Ishikawa (cell line): ENCODE measurements around the gene DAB2IP.

Experiments used
- CEBPB ChIP-seq: IDR thresholded peaks from 2 replicates; pipeline ENCODE4 v1.6.1; 2012
- CREB1 ChIP-seq: IDR thresholded peaks from 2 replicates; pipeline ENCODE4 v1.6.1; 2012; ENCODE audit warnings: low read depth
- EGR1 ChIP-seq: IDR thresholded peaks from 2 replicates; pipeline ENCODE4 v1.6.1; 2012
- EP300 ChIP-seq: IDR thresholded peaks from 2 replicates; pipeline ENCODE4 v1.6.1; 2012; ENCODE audit warnings: borderline replicate concordance
- FOXM1 ChIP-seq: IDR thresholded peaks from 2 replicates; pipeline ENCODE4 v1.6.1; 2012; ENCODE audit warnings: low read depth, borderline replicate concordance
- NFIC ChIP-seq: IDR thresholded peaks from 2 replicates; pipeline ENCODE4 v1.6.1; 2012
- RAD21 ChIP-seq: IDR thresholded peaks from 2 replicates; pipeline ENCODE4 v1.6.1; 2012; ENCODE audit warnings: low read depth
- REST ChIP-seq: IDR thresholded peaks from 2 replicates; pipeline ENCODE4 v1.6.1; 2012; ENCODE audit warnings: low read depth, mild to moderate bottlenecking
- TAF1 ChIP-seq: IDR thresholded peaks from 2 replicates; pipeline ENCODE4 v1.6.1; 2012; ENCODE audit warnings: low read depth, mild to moderate bottlenecking
- TCF12 ChIP-seq: IDR thresholded peaks from 2 replicates; pipeline ENCODE4 v1.6.1; 2012; ENCODE audit warnings: low read depth
- TEAD4 ChIP-seq: IDR thresholded peaks from 2 replicates; pipeline ENCODE4 v1.6.1; 2012
- USF1 ChIP-seq: IDR thresholded peaks from 2 replicates; pipeline ENCODE4 v1.6.1; 2012
- YY1 ChIP-seq: IDR thresholded peaks from 2 replicates; pipeline ENCODE4 v1.6.1; 2012; ENCODE audit warnings: low read depth
- ZBTB7A ChIP-seq: IDR thresholded peaks from 2 replicates; pipeline ENCODE4 v1.6.1; 2012; ENCODE audit warnings: low read depth
- TF ChIP-seq, protein P1 (sequence below): IDR thresholded peaks from 2 replicates; pipeline ENCODE4 v1.6.1; 2012

Gene DAB2IP

DNA sequence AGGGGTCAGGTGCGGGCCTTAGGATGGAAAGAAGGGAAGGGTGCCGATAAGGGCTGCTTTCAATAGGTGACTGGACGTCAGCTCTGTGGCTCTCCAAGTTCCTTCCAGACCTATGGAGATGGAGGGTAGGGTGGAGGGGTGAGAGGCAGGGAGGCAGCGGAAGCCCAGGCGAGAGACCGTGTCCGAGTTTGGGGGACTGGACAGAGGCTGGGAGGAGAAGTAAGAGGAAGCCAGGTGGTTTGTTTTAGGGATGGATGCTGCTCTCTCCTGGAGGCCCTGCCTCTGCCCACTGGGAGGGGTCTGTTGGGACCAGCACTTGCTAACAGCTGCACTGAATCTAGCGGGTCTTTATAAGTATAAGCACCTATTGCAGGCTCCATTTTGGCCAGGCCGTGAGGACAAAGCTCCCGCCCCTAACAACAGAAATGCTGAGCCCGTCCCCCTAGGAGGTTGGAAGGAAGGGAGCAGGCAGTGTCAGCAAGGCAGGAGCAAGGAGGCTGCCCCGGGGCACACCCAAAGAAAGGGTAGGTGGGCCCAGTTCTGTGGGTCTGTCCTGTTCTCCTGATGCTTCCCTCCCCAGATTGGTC is 167.5 kb downstream of the DAB2IP start:
- TF ChIP-seq YY1 (no peak), EP300 (no peak), TEAD4 (no peak), FOXM1 (no peak), TAF1 (no peak), RAD21 (no peak), CREB1 (no peak), REST (no peak), EGR1 (no peak), CEBPB (no peak), ZBTB7A (no peak), USF1 (no peak), TCF12 (no peak)
- TF ChIP-seq, protein P1, sequence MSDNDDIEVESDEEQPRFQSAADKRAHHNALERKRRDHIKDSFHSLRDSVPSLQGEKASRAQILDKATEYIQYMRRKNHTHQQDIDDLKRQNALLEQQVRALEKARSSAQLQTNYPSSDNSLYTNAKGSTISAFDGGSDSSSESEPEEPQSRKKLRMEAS: no peak

DNA sequence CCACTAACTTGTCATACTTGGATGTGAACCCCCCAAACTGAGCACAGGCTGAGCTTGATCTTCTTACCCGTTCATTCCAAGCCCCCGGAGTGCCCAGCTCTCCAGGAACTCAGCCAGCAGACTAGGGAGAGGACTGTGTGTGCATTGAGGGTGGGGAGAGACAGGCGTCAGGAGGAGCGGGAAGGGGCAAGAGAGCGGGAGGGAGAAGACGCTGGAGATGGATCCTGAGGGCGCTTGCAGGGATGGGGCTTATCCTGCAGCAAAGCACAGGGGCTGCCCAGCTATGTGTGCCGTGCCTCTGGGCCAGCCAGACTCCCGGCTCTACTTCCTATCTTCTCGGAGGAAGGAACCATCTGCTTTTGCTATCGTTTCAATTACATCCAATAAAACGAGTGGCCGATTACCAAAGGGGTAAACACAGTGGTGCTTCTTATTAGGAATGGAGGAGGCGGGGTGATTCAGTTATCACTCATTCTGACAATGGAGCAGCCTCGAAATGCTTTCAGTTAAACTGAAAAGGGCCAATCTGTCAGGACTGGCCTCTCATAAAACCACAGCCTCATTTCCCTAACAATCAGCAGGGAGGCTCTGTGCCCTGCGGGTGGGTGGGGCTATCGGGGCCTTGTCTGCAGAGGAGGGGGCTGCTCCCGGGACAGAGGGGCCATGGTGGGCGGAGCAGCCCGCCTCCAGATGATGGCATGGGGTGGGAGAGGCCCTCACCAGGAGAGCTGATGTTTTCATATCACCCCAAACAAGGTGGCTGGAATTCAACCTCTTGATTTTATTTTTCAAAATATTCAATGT is 168.2 kb downstream of the DAB2IP start:
- TF ChIP-seq REST (no peak), FOXM1 (no peak), YY1 (no peak), EP300 (no peak), TAF1 (no peak), CREB1 (no peak), USF1 (no peak), ZBTB7A (no peak), EGR1 (no peak), RAD21 (no peak), TEAD4 (no peak), NFIC (no peak), TCF12 (no peak), CEBPB (no peak)
- TF ChIP-seq, protein P1: no peak

DNA sequence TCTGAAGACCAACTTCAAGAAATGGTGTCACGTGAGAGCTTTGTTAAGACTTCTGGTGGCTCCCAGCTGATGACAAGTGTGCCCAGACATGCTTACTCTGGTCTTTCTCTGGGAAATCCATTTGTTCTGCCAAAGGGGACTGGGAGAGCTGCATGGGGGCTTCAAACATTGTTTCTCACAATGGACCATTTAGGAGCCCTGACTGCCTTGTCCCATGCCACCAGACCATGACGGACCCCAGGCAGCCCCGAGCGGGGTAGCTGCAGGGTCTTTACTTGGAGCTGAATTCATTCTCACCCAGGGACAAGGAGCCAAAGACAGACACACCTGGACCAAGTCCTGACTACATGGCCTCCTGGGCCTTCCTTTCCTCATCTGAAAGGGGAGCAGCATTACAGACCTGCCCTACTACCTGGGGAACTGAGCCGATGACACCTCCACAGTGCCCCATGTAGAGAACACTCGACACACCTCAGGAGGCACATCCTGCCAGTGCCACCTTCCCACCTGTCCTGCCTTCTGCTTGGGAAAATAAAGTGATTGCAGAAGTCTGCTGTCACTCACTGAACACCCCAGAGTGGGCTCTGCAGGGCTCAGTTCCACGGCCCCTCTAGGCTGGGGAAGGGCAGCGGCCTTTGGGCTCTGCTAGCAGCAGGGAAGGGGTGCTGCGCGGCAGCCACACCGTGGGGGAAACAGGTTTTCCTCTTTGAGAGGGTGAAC is 169.0 kb downstream of the DAB2IP start:
- TF ChIP-seq YY1 (no peak), REST (no peak), NFIC (no peak), ZBTB7A (no peak), CREB1 (no peak), TCF12 (no peak), CEBPB (no peak), EP300 (no peak), RAD21 (no peak), TAF1 (no peak), EGR1 (no peak), USF1 (no peak), TEAD4 (no peak), FOXM1 (no peak)
- TF ChIP-seq, protein P1: no peak
